GM21528 (cell line): ENCODE data around the gene DAAM1.

Source experiments
- ATAC-seq: cut with Tn5 transposase; IDR thresholded peaks from one replicate; pipeline ENCODE4 v1.9.1; 2021; ENCODE audit warnings: mild to moderate bottlenecking, moderate library complexity; ENCODE audit not compliant: unreplicated experiment, low FRiP score

The DAAM1 gene

DNA sequence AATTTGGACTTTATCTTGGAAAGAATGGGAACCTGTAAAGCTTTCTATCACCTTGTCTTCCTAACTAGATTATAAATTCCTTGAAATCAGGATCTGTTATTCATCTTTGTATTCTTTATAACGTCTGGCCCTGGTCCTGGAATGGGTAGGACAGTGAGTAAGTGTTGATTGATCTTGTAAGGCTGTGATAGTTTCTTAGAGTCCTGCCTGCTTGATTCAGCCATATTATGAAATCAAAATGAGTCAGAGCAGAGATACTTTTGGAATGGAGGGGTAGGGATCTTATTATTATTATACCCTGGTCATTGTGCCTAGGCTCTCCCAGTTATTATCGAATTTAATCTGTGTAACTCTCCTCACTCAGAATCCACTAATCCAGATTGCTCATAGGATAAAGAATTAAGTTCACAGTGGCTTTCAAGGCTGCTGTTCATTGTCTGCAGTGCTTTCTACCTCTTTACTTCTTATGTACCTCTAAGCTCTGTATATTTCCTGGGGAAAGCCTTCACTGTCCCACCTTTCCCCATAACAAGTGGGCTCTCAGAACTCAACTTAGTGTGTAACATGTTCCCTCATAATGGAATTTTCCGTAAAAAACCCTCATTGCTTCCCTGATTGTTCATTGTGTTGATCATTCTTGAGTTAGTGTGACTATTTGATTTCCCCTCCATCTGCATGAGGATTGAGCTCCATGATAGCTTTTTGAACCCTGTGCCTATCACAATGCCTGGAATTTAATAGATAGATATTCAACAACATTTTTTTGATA lies 93.3 kb downstream of the DAAM1 start:
- ATAC-seq, result no peak

DNA sequence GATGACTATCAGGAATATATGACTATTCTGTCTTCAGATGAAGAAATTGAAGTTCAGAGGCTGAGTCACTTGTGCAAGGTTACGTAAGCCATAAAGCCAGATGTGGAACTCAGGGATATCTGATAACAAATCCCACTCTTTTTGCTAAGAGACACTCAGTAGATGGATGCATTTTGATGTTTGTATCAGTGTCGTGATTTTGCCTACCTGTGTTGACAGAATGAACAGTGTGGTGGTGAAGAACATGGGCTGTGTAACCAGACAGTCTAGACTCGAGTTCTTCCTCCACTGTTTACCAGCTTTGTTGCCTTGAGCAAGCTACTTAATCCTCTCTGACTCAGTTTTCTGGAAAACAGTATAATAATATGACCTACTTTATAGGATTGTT lies 93.9 kb downstream of the DAAM1 start:
- ATAC-seq, result no peak

GRCh38 chr14:59283361-59283760 lies 94.9 kb downstream of the DAAM1 start:
- ATAC-seq, result no peak

GRCh38 chr14:59284059-59284458 lies 95.6 kb downstream of the DAAM1 start:
- ATAC-seq, result no peak

DNA sequence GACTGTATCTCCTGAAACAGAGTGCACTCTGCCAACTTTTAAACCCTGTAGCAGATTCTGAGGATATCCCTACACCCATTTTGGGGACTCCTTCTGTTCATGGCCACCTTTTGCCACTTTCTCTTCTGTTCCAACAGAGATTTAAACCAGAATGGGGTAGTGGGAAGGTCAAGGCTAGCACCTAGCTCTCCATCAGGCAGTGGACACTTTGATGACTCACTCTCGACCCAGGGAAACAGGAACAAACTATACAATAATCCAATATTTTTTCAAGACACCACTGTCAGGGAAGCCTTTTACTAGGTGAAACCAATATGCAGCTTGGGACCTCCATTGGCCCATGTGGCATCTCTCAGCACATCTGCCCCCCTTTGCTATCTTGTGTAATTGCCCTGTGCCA lies 103.6 kb downstream of the DAAM1 start:
- no peak for ATAC-seq

DNA sequence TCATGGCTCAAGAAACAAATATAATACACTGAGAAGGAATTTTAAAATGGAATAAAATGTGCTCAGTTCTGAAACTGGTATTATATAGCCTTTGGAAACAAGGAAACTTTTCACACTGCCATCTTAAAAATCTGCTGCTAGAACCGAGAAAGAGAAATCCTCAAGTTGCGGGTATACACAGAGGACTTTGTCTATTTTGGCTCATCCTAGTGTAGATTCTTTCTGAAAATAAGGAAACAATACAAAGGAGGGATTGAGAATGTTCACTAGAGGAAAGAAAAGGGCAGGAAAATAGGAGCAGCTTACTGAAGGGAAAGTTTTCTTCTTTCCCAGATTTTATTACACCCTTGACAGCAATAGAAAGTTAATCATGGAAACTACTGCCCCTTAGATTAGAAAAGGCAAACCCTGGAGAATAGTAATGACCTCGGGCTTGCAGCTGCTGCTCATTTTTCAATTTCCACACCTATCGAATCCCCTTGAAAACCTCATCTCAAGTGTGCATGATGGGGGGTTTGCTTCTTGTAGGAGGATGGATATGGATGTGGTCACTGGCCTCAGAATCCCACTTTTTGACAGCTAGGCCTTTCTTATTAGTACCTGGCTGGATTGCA lies 104.6 kb downstream of the DAAM1 start:
- ATAC-seq, result no peak

DNA sequence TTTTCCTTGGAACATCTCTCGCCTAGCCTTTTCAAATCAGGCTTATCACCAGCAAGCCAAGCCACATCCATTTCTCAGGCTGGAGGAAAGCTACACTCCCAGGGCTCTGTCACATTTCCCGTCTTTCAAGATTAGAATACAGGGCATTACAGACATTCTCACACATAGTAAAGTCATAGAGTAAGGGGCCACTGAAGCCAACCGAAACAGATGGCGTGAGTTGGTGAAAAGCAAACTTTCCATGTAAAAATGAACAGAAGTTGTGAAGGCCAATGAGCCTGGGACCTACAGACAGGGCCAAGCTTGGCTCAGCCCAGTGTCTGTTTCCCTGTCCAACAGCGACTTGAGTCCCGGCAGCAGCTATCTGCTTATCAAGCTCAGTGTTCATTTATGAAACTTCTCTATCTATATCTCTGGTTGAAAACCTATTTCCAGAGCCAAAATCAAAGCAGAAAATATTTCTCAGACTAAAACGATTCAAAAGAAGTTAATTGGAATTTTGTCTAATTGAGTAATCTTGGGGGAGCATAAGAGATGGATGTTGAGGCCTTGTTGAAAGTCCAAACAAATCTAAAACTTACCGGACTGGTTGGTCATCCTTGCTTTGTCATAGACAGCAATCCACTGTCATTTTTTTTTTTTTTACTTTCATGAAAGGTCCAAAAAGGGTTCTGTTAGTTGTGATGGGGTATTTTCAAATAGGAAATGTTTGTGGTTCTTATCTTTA lies 105.6 kb downstream of the DAAM1 start:
- no peak for ATAC-seq

- no peak for ATAC-seq
Measured at GRCh38 chr14:59294662-59294992, 106.2 kb downstream of the DAAM1 start.

GRCh38 chr14:59295951-59296350 lies 107.5 kb downstream of the DAAM1 start:
- no peak for ATAC-seq

GRCh38 chr14:59296508-59296907 lies 108.0 kb downstream of the DAAM1 start:
- no peak for ATAC-seq

GRCh38 chr14:59297071-59297776 lies 108.8 kb downstream of the DAAM1 start:
- ATAC-seq, result no peak

DNA sequence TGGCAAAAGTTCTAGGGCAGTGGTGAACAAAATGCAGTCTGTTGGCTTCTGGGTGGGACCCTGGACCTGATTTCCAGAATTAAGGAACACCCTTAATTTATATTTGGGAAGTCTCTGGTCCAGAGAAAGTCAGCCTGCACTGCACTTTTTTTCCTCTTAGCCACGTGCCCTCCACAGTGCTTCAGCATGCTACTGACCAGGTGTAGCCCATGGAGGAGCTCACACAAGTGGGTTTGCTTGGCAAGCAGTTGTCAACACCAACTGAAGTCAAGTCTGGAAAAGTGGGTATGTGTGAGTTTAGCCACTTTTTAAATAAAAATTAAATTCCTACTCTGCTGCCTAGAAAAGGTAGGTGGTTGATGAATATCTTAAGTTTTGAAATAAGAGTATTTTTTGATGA lies 111.3 kb downstream of the DAAM1 start:
- ATAC-seq, result no peak

DNA sequence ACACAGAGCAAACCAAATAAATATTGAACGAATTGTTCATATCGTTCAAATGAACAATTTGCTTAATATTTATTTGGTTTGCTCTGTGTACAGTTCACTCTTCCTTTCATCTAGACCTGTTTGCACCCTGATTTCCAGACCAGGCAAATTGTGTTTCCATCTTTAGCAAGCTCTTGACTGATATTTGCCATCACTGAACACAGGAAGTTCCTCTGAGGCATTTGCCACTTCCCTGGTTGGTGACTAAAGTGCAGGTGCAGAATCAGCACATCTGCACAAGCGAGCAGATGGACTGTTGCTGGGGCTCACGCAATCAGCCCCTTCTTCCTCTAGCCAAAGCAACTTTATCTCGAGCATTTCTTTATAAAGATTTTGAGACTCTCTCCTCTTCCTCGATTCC lies 112.9 kb downstream of the DAAM1 start:
- ATAC-seq, result peak; percentile 81

DNA sequence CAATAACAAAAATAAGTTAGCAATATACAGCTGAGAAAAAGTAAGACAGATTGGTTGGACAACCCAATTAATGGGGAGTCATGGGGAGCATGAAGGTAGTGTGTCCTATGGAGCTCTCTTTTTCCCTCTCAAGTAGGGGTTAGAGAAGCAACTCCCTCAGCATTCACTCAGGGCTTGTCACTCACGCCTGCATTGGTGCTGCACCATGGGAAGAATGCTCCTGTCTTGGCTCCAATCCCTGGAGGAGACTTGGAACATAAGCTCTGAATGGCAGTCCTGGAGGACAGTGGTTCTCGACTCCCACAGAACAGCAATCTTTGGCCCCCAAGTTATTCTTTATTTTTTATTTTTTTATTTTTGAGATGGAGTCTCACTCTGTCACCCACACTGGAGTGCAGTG lies 113.8 kb downstream of the DAAM1 start:
- ATAC-seq, result no peak

GRCh38 chr14:59303216-59303615 lies 114.7 kb downstream of the DAAM1 start:
- ATAC-seq, result no peak

- no peak for ATAC-seq
Measured at GRCh38 chr14:59305231-59305630, 116.8 kb downstream of the DAAM1 start.

DNA sequence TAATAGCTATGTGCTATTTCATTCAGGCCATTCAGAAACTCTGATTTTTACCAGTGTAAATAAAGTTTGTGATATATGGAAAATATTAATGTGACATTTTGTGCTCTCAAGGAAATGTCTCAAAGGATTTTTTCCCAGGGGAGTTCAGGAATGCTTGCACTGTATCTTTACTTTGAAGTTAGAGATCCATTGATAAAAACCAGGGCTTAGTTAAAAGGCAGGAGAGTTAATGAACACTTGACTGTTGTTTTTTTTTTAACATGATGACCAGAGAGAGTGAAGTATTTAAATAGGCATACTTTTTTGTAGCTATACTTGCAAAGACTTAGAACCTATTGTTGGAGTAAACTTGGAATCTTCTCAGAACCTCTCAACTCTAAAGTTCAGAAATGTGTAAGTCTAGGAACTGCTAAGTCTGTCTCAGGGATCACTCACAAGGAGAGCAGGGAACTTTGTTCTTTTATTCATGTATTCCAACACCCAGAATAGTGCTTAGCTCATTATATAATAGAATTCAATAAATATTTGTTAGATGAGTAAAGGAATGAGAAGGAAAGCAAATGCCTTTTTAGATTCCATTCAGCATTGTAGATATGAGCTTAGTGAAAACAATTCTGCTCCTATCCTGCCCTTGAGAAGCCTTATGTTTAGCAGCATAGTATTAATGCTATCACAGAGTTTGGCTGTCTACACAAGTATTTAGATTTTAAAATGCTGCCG lies 117.5 kb downstream of the DAAM1 start:
- ATAC-seq, result no peak

DNA sequence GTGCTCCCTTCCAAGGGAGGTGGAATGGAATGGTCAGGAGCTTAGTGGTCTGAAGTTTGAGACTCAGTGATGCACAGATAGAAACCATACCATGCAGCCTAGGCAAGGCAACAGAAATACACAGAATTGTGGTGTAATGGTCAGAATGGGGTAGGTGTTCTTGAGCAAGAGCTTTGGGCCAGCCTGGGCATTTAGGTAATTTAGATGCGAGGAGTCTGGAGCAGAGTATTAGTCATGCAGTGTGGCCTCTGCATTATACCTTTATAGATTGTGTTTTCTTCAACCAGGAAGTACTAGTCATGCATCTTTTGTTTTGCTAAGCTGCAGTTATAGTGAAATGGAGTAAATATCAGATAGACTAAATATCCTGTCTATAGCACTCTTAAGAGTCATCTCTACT lies 118.3 kb downstream of the DAAM1 start:
- no peak for ATAC-seq

- no peak for ATAC-seq
Measured at GRCh38 chr14:59308086-59308485, 119.6 kb downstream of the DAAM1 start.

- ATAC-seq, result no peak
Measured at GRCh38 chr14:59308673-59309072, 120.2 kb downstream of the DAAM1 start.
